AG08395 (cell line): ENCODE results near the gene ARL5C.

Experiments used
- DNase-seq: peaks from one replicate; pipeline ENCODE4 v3.0.0; 2012; ENCODE audit warnings: mixed read lengths, low spot score

Gene ARL5C

GRCh38 chr17:39165841-39166349, at the start of gene ARL5C:
TSS of gene ARL5C (minus strand) at chr17:39166161. CDS start at chr17:39165760, 401 bp downstream.
- DNase-seq = no peak

- DNase-seq = no peak
Observed at GRCh38 chr17:39213852-39214251, 47.9 kb upstream of the ARL5C start.

- DNase-seq = no peak
Observed at GRCh38 chr17:39212841-39213480, 47.0 kb upstream of the ARL5C start.

- no peak for DNase-seq
Observed at GRCh38 chr17:39212195-39212810, 46.3 kb upstream of the ARL5C start.

GRCh38 chr17:39210093-39210434, 44.1 kb upstream of the ARL5C start:
- DNase-seq = no peak

GRCh38 chr17:39209317-39210092, 43.5 kb upstream of the ARL5C start:
- peak; percentile 62 for DNase-seq

GRCh38 chr17:39208893-39209292, 42.9 kb upstream of the ARL5C start:
- no peak for DNase-seq

- no peak for DNase-seq
Observed at GRCh38 chr17:39208136-39208535, 42.2 kb upstream of the ARL5C start.

GRCh38 chr17:39205112-39205526, 39.2 kb upstream of the ARL5C start:
- DNase-seq = no peak

- DNase-seq = no peak
Observed at GRCh38 chr17:39204245-39204644, 38.3 kb upstream of the ARL5C start.

- no peak for DNase-seq
Observed at GRCh38 chr17:39200957-39201510, 35.1 kb upstream of the ARL5C start.

- DNase-seq = peak; percentile 90
Observed at GRCh38 chr17:39200070-39200879, 34.3 kb upstream of the ARL5C start, which contains the start of gene RPL19. TSS of gene RPL19 (plus strand) at chr17:39200283. CDS start at chr17:39200345, 62 bp downstream.

GRCh38 chr17:39199820-39200069, 33.8 kb upstream of the ARL5C start:
- DNase-seq = peak; percentile 98

- no peak for DNase-seq
Observed at GRCh38 chr17:39198186-39198566, 32.2 kb upstream of the ARL5C start.

GRCh38 chr17:39197380-39198185, 31.6 kb upstream of the ARL5C start, which contains the start of gene CACNB1:
TSS of gene CACNB1 (minus strand) at chr17:39197669. CDS start at chr17:39197495, 174 bp downstream.
- peak; percentile 85 for DNase-seq

GRCh38 chr17:39196808-39197291, 30.9 kb upstream of the ARL5C start:
- DNase-seq = peak; percentile 57

- peak; percentile 31 for DNase-seq
Observed at GRCh38 chr17:39196241-39196807, 30.4 kb upstream of the ARL5C start.

- DNase-seq = no peak
Observed at GRCh38 chr17:39195568-39196160, 29.7 kb upstream of the ARL5C start.

GRCh38 chr17:39194985-39195524, 29.1 kb upstream of the ARL5C start:
- DNase-seq = no peak
